ENCODE data around the gene DCX. TPM values are rescaled to one million over a fixed set of nuclear protein-coding genes. Genes with fewer than 3 reads are reported as not detected.

The DCX gene
- total RNA-seq, 1 donor from 2014 or later = not detected

DNA sequence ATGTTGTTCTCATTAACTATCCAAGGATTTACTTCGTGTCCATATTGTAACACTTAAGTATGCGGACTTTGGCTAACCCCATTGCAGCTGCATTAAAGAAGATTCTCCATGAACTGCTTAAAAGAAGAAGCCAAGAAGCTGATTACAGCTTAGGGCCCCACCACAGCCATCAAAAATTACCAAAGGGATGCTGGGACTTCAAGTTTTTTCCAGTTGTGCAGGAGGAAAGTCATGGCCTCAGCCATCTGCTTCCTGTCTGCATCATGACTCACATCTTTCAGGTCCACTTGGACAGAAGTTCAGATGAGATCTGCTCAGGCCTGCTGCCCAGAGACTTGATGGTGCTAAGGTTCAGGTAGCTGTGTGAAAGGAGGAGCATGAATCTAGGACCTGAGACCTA is 102.9 kb downstream of the DCX start:
- TF ChIP-seq, protein P1, sequence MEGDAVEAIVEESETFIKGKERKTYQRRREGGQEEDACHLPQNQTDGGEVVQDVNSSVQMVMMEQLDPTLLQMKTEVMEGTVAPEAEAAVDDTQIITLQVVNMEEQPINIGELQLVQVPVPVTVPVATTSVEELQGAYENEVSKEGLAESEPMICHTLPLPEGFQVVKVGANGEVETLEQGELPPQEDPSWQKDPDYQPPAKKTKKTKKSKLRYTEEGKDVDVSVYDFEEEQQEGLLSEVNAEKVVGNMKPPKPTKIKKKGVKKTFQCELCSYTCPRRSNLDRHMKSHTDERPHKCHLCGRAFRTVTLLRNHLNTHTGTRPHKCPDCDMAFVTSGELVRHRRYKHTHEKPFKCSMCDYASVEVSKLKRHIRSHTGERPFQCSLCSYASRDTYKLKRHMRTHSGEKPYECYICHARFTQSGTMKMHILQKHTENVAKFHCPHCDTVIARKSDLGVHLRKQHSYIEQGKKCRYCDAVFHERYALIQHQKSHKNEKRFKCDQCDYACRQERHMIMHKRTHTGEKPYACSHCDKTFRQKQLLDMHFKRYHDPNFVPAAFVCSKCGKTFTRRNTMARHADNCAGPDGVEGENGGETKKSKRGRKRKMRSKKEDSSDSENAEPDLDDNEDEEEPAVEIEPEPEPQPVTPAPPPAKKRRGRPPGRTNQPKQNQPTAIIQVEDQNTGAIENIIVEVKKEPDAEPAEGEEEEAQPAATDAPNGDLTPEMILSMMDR (IDR thresholded peaks at IDR 0.05) = no peak
- Histone ChIP-seq H3K9me3 (no peaks in the 10 kb centered on the region), H3K36me3 (no peaks in the 10 kb centered on the region), H3K27ac (no peak overlapping the region), H3K27me3 (no peaks in the 10 kb centered on the region), H3K4me3 (no peak overlapping the region), H3K4me1 (no peaks in the 10 kb centered on the region)
- no peak for DNase-seq
- ATAC-seq = no peak
- intact Hi-C loops (cut with DNase I) = no loop called here

DNA sequence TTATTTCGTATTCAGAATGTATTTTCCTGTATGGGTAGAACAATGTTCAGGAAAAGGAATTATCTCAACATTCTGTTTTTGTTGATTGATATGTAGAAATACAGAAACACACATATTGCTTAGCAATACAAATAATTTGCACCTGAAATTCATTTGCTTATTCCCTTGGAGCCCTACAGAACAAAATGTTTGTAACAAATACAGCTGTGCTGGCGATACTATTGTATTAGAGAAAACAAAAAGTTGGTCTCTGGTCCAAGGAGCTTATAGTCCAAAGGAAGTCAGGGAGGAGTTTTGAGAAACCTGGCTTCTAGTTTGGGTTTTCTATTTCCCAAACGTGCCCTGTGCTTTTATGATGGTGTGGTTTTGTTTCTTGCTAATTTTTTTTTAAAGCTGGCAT is 104.0 kb downstream of the DCX start:
- H3K36me3 ChIP-seq = no peaks in the 10 kb centered on the region
- intact Hi-C loops (cut with DNase I) = no loop called here
- H3K9me3 ChIP-seq = no peaks in the 10 kb centered on the region
- H3K27ac ChIP-seq = no peak overlapping the region
- H3K4me3 ChIP-seq = no peak overlapping the region
- ATAC-seq (no peak), DNase-seq (no peak)
- TF ChIP-seq, protein P1 (IDR thresholded peaks at IDR 0.05) = no peak
- no peaks in the 10 kb centered on the region for H3K4me1 ChIP-seq
- no peaks in the 10 kb centered on the region for H3K27me3 ChIP-seq

DNA sequence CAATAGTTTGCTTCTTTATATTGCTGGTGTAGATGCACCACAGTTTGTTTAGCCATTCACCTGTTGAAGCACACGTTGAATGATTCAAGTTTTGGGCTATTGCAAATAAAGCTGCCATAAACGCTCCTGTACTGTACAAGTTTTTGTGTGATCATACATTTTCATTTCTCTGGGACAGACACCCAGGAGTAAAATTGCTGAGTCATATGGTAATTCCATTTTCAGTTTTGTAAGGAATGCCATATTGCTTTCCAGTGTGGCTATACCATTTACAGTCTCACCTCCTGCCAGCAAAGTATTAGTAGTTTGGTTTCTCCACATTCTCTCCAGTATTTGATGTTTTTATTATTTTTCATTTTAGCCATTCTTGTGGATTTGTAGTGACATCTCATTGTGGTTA is 109.7 kb downstream of the DCX start:
- TF ChIP-seq, protein P1 (IDR thresholded peaks at IDR 0.05) = no peak
- Histone ChIP-seq H3K27ac (no peak overlapping the region), H3K9me3 (no peaks in the 10 kb centered on the region), H3K27me3 (no peaks in the 10 kb centered on the region), H3K4me3 (no peak overlapping the region), H3K36me3 (no peaks in the 10 kb centered on the region), H3K4me1 (no peaks in the 10 kb centered on the region)
- ATAC-seq (no peak), DNase-seq (no peak)
- intact Hi-C loops (cut with DNase I) = no loop called here

- H3K36me3 ChIP-seq = no peaks in the 10 kb centered on the region
- TF ChIP-seq, protein P1 (IDR thresholded peaks at IDR 0.05) = no peak
- no peaks in the 10 kb centered on the region for H3K4me1 ChIP-seq
- H3K4me3 ChIP-seq = no peak overlapping the region
- ATAC-seq = no peak
- no peaks in the 10 kb centered on the region for H3K27me3 ChIP-seq
- H3K27ac ChIP-seq = no peak overlapping the region
- intact Hi-C loops (cut with DNase I) = no loop called here
- no peaks in the 10 kb centered on the region for H3K9me3 ChIP-seq
- DNase-seq = no peak
These were observed 123.2 kb downstream of the DCX start for GRCh38 chrX:111288841-111289240.

GRCh38 chrX:111284631-111285293 is 127.2 kb downstream of the DCX start:
- Histone ChIP-seq H3K27me3 (no peaks in the 10 kb centered on the region), H3K9me3 (no peaks in the 10 kb centered on the region), H3K4me3 (no peak overlapping the region), H3K27ac (no peak overlapping the region), H3K36me3 (no peaks in the 10 kb centered on the region), H3K4me1 (no peaks in the 10 kb centered on the region)
- ATAC-seq (no peak), DNase-seq (no peak)
- TF ChIP-seq, protein P1 (IDR thresholded peaks at IDR 0.05) = no peak
- intact Hi-C loops (cut with DNase I) = no loop called here

- intact Hi-C loops (cut with DNase I) = no loop called here
- H3K4me3 ChIP-seq = no peak overlapping the region
- ATAC-seq = no peak
- TF ChIP-seq, protein P1 (IDR thresholded peaks at IDR 0.05) = no peak
- no peaks in the 10 kb centered on the region for H3K36me3 ChIP-seq
- no peaks in the 10 kb centered on the region for H3K27me3 ChIP-seq
- no peaks in the 10 kb centered on the region for H3K9me3 ChIP-seq
- no peaks in the 10 kb centered on the region for H3K4me1 ChIP-seq
- H3K27ac ChIP-seq = no peak overlapping the region
- DNase-seq = no peak
These were observed 128.5 kb downstream of the DCX start for GRCh38 chrX:111283446-111283845.
